ENCODE results near the gene SYNGR2.

DNA sequence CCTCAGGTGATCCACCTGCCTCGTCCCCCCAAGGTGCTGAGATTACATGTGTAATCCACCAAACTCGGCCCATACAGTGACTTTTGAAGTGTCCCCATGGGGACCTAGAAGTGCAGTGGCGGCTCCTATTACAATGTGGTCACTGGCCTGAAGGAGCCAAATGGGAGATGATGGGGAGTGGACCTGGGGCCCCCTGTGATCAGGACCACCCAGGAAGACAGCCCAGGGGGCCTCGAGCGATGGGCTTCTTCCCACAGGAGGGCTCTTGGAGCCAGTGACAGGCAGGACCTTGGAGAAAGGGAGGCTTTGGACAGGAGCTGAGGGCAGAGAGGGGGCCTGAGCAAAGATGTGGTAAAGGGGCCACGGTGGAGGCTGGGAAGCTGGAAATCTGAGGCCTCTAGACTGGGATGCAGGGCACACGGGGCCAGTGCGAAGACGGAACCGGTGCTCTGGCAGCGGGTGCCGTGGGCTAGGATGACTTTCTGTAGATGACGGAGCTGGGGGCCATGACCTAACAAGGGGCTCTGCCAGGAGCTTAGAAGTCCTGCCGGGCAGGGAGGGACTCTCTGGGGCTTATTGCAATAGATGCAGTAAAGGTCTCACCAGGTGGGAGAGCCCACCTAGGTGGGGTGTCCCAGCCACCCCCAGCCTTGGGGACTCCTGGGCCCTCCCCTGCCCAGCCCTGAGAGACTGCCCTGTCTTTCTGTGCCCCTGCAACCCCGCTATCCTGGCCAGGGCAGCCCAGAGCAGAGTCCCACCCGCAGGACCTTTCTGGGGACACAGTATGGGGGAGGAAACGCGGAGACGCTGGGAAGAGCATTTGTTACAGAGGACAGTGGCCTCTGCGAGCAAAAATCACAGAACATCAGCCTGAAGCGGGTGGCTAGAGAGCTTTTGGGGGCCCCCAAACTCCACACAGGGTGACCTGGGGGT lies 24.9 kb upstream of the SYNGR2 start:
- TF ChIP-seq EZH2 (IDR thresholded peaks at IDR 0.05; ENCODE audit: borderline replicate concordance, insufficient read depth, low read depth, low read length, poor library complexity, severe bottlenecking) = no peak
- TF ChIP-seq, protein P1, sequence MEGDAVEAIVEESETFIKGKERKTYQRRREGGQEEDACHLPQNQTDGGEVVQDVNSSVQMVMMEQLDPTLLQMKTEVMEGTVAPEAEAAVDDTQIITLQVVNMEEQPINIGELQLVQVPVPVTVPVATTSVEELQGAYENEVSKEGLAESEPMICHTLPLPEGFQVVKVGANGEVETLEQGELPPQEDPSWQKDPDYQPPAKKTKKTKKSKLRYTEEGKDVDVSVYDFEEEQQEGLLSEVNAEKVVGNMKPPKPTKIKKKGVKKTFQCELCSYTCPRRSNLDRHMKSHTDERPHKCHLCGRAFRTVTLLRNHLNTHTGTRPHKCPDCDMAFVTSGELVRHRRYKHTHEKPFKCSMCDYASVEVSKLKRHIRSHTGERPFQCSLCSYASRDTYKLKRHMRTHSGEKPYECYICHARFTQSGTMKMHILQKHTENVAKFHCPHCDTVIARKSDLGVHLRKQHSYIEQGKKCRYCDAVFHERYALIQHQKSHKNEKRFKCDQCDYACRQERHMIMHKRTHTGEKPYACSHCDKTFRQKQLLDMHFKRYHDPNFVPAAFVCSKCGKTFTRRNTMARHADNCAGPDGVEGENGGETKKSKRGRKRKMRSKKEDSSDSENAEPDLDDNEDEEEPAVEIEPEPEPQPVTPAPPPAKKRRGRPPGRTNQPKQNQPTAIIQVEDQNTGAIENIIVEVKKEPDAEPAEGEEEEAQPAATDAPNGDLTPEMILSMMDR (IDR thresholded peaks at IDR 0.05) = no peak

Measured in B cell (primary cell).